Chondrocyte (in vitro differentiated cells): ENCODE data around the gene POGLUT3. TPM values are rescaled to one million over a fixed set of nuclear protein-coding genes. Genes with fewer than 3 reads are reported as not detected.

Experiments used
- DNase-seq: peaks from one replicate; pipeline ENCODE4 v3.0.0; 2021; ENCODE audit warnings: mixed read lengths, low spot score
- H3K27ac Mint-ChIP-seq: one replicate; pipeline ENCODE4 v1.8.0; 2021; ENCODE audit warnings: mild to moderate bottlenecking, moderate library complexity, mixed read lengths; ENCODE audit not compliant: unreplicated experiment
- H3K27me3 Mint-ChIP-seq: 2 replicates; pipeline ENCODE4 v1.8.0; 2021; ENCODE audit warnings: low read depth, mixed read lengths
- H3K36me3 Mint-ChIP-seq: 2 replicates; pipeline ENCODE4 v1.8.0; 2021; ENCODE audit warnings: low read depth, mixed read lengths
- H3K4me1 Mint-ChIP-seq: 2 replicates; pipeline ENCODE4 v1.8.0; 2021; ENCODE audit warnings: low read depth, mild to moderate bottlenecking, mixed read lengths
- H3K4me3 Mint-ChIP-seq: one replicate; pipeline ENCODE4 v1.8.0; 2021; ENCODE audit warnings: mild to moderate bottlenecking, moderate library complexity, mixed read lengths; ENCODE audit not compliant: unreplicated experiment
- H3K9me3 Mint-ChIP-seq: 2 replicates; pipeline ENCODE4 v1.8.0; 2021; ENCODE audit warnings: low read depth, mixed read lengths
- long read RNA-seq: library from polyadenylated mRNA; stranded (forward); transcript quantifications from one replicate; pipeline ENCODE4 v2.0.0, GENCODE V29; 2021
- total RNA-seq: library from RNA; stranded (reverse); gene quantifications from 3 replicates; pipeline ENCODE4 v1.2.1, GENCODE V29; 2021
- TF ChIP-seq, protein P1 (sequence below): fragments of 200-600 bp; sonication (generic); IDR thresholded peaks from 2 replicates; pipeline ENCODE4 v1.5.0; 2021; ENCODE audit warnings: antibody characterized with exemption, mild to moderate bottlenecking, moderate library complexity

Gene POGLUT3, protein sequence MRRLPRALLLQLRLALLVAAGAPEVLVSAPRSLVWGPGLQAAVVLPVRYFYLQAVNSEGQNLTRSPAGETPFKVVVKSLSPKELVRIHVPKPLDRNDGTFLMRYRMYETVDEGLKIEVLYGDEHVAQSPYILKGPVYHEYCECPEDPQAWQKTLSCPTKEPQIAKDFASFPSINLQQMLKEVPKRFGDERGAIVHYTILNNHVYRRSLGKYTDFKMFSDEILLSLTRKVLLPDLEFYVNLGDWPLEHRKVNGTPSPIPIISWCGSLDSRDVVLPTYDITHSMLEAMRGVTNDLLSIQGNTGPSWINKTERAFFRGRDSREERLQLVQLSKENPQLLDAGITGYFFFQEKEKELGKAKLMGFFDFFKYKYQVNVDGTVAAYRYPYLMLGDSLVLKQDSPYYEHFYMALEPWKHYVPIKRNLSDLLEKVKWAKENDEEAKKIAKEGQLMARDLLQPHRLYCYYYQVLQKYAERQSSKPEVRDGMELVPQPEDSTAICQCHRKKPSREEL
- total RNA-seq = 57.9 to 74.8 TPM (median 60.0 TPM) in 3 replicates
- long read RNA-seq, full-length matches to known transcripts = 94 of 120 reads
- long read RNA-seq, partial matches to known transcripts = 3 of 120 reads
- long read RNA-seq, other reads (novel, unspliced or antisense) = 23 of 120 reads

DNA sequence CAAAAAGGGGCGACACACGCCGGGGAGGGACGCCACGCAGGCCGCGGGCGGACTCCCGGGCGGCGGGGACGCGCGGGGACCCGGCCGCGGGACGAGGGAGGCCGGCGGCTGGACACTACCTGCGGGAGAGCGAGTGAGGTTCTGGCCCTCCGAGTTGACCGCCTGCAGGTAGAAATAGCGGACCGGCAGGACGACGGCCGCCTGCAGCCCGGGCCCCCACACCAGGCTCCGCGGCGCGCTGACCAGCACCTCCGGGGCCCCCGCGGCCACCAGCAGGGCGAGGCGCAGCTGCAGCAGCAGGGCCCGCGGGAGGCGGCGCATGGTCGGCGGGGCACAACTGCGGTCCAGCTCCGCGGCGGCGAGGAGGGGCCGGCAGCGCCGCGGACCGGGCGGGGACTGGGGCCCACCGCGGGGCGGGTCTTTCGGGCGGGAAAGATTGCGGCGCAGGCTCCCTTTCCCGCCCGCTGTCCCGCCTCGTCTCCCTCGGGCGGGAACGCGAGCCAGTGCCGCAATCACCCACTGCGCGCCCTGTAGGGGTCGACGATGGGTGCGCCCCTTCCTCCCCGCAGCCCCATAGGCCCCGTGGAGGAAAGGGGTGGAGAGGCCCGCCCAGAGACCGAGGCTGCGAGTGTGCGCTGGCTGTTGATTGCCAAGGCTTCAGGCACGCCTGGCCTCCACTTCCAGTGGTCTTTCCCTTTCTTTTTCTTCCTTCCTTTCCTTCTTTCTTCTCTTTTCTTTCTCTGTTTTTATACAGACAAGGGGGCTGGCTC is at the start of gene POGLUT3:
POGLUT3 (minus strand) TSS at position 339 of the 770 bp plus-strand sequence; CDS start at position 321, 18 bp downstream.
- no peaks in the 10 kb centered on the region for H3K36me3 Mint-ChIP-seq
- H3K27ac Mint-ChIP-seq = peak within 1 kb of the TSS; percentile 99
- H3K27me3 Mint-ChIP-seq = no peaks in the 10 kb centered on the region
- peaks cover 20% of the 10 kb centered on the region for H3K4me1 Mint-ChIP-seq
- peak within 1 kb of the TSS; percentile 94 for H3K4me3 Mint-ChIP-seq
- no peaks in the 10 kb centered on the region for H3K9me3 Mint-ChIP-seq
- DNase-seq = peak; percentile 88
- TF ChIP-seq, protein P1, sequence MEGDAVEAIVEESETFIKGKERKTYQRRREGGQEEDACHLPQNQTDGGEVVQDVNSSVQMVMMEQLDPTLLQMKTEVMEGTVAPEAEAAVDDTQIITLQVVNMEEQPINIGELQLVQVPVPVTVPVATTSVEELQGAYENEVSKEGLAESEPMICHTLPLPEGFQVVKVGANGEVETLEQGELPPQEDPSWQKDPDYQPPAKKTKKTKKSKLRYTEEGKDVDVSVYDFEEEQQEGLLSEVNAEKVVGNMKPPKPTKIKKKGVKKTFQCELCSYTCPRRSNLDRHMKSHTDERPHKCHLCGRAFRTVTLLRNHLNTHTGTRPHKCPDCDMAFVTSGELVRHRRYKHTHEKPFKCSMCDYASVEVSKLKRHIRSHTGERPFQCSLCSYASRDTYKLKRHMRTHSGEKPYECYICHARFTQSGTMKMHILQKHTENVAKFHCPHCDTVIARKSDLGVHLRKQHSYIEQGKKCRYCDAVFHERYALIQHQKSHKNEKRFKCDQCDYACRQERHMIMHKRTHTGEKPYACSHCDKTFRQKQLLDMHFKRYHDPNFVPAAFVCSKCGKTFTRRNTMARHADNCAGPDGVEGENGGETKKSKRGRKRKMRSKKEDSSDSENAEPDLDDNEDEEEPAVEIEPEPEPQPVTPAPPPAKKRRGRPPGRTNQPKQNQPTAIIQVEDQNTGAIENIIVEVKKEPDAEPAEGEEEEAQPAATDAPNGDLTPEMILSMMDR = peak; percentile 30

DNA sequence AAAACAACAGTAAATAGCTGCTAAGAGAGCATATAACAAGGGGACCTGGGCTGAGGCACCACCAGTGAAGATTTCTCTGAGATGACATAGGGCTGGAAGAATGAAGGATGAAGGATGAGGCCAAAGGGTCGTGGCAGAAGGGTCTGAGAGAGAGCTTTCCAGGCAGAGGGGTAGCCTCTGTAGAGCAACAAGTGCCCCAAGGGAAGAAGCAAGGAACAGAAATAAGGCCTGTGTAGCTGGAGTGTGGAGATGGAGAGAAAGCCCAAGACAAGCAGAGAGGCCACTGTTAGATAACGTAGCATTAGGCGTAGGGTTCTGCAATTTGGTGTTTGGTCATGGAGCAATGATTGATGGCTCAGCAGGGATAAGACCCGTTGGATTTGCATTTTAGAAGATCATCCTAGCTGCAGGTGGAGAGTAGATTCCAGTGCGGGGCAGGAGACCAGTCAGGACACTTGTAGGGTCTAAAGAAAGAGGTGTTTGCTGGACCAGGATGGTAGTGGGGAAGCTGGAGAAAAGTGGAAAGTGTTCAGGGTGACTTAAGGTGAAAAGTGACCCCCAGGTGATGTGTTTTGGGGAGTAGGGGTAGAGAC is 47.8 kb upstream of the POGLUT3 start:
- Mint-ChIP-seq H3K27me3 (no peaks in the 10 kb centered on the region), H3K27ac (no peak overlapping the region), H3K9me3 (no peaks in the 10 kb centered on the region), H3K36me3 (no peaks in the 10 kb centered on the region), H3K4me3 (no peak overlapping the region), H3K4me1 (no peaks in the 10 kb centered on the region)
- TF ChIP-seq, protein P1 = no peak
- DNase-seq = no peak

DNA sequence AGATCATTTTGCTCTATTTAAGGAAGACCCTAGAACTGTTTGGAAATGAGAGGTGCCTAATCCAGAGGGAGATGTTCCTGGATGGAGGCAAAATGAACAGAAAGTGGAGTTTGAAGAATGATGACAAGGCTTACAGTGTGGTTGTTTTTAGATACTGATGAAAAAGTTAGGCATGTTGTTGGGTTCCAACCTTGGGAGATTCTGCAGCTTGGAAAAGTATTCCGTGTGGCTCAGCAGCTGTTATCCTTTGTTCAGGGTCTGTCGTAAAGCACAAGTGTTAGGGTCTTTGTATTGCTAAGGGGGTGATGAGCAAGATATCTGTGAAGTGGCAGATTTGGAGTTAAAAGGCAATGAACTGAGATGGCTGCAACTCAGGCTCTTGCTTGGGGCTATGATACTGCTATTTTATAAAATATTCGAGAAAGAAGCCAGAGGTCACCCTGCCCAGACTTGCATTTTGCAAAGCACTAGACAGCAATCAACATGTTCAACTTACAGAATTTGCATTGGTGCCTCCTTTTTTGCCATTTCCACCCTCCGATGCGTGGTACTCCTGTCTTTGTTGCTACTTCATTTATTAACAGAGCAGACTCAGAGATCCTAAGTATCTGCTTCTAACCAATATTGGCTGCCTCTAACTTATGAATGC is 45.3 kb upstream of the POGLUT3 start:
- DNase-seq = no peak
- H3K27ac Mint-ChIP-seq = no peak overlapping the region
- H3K36me3 Mint-ChIP-seq = no peaks in the 10 kb centered on the region
- TF ChIP-seq, protein P1 = no peak
- H3K4me3 Mint-ChIP-seq = no peak overlapping the region
- H3K4me1 Mint-ChIP-seq = no peaks in the 10 kb centered on the region
- H3K9me3 Mint-ChIP-seq = no peaks in the 10 kb centered on the region
- H3K27me3 Mint-ChIP-seq = peaks cover 1% of the 10 kb centered on the region

DNA sequence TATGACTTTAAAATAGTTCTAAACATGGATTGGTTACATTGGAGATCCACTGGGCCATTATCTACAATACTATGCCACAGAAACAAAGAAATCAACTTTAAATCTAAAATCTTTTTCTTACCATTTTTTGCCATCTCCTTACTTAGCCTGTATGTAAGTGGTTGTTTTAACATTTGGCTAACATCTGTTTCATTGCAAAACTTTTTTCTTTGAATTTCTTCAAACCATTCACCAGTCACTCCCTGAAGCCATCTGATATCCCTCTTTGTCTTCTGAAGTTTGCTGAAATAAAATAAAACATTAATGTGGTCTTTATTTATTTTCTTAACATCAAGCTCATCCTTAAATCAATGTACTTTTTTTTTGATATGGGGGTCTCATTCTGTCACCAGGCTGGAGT is 43.3 kb upstream of the POGLUT3 start:
- Mint-ChIP-seq H3K4me3 (no peak overlapping the region), H3K9me3 (no peaks in the 10 kb centered on the region), H3K4me1 (no peaks in the 10 kb centered on the region), H3K27ac (no peak overlapping the region), H3K36me3 (no peaks in the 10 kb centered on the region), H3K27me3 (peaks cover 1% of the 10 kb centered on the region)
- TF ChIP-seq, protein P1 = no peak
- no peak for DNase-seq
